C4-2B (cell line): ENCODE measurements around the gene PTAFR.

Source experiments
- ZFX ChIP-seq: fragments of 450-650 bp; IDR thresholded peaks from 2 replicates; pipeline ENCODE4 v1.6.1; 2017
- TF ChIP-seq, protein P1 (sequence below): fragments of 450-650 bp; conservative IDR thresholded peaks from 2 replicates; pipeline ENCODE4 v1.5.1; 2017; ENCODE audit warnings: mild to moderate bottlenecking

DNA sequence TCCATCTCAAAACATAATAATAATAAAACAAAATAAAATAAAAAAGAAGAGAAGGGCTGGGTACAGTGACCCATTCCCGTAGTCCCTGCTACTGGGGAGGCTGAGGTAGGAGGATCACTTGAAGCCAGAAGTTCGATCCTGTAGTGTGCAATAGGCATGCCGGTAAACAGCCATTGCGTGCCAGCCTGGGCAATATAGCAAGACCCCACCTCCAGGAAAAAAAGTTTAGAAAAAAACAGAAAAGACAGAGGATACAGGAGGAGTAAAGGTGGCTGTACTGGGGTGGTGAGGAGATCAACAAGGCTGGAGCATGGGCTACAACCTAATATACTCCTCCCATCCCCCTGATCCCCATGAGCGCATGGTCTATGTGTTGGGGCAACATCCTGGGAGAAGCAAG, 30.8 kb downstream of the PTAFR start:
- TF ChIP-seq, protein P1, sequence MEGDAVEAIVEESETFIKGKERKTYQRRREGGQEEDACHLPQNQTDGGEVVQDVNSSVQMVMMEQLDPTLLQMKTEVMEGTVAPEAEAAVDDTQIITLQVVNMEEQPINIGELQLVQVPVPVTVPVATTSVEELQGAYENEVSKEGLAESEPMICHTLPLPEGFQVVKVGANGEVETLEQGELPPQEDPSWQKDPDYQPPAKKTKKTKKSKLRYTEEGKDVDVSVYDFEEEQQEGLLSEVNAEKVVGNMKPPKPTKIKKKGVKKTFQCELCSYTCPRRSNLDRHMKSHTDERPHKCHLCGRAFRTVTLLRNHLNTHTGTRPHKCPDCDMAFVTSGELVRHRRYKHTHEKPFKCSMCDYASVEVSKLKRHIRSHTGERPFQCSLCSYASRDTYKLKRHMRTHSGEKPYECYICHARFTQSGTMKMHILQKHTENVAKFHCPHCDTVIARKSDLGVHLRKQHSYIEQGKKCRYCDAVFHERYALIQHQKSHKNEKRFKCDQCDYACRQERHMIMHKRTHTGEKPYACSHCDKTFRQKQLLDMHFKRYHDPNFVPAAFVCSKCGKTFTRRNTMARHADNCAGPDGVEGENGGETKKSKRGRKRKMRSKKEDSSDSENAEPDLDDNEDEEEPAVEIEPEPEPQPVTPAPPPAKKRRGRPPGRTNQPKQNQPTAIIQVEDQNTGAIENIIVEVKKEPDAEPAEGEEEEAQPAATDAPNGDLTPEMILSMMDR, result no peak
- TF ChIP-seq ZFX, result no peak
